NCI-H748 treated with DMSO at 0.1 percent for 48 hours (cell line): Measurements from ENCODE around the gene PTPN14.
"Not testable (repeated sequence)": the region's sequence is repeated elsewhere in the genome, so short reads cannot be mapped to it uniquely, and the experiment has no call there.

Experiments used
- DNase-seq: peaks from one replicate; lab custom pipeline; 2025; lab: John Stamatoyannopoulos, UW

The PTPN14 gene

GRCh38 chr1:214541693-214542092 is 9.7 kb downstream of the PTPN14 start:
- no peak for DNase-seq

GRCh38 chr1:214541206-214541605 is 10.2 kb downstream of the PTPN14 start:
- DNase-seq = no peak

DNA sequence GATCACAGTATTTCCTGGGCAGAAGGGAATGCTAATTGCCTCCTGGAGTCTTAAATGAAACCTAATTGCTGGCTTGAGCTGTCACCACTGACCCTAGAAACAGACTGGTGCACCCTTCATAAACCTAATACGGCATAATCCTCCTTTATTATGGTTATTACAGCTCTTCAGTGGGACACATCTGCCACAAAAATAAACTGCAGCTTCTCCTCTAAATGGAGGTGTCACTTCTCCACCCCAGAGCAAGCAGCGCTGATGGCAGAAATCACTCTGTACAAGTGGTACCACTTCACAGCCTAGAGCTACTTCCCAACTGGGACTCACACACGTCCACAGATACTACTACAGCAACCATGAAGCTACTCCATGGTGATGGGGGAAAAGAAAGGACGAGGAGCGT is 11.1 kb downstream of the PTPN14 start:
- DNase-seq = no peak

- DNase-seq = no peak
These were observed 12.9 kb downstream of the PTPN14 start for GRCh38 chr1:214538496-214538895.

DNA sequence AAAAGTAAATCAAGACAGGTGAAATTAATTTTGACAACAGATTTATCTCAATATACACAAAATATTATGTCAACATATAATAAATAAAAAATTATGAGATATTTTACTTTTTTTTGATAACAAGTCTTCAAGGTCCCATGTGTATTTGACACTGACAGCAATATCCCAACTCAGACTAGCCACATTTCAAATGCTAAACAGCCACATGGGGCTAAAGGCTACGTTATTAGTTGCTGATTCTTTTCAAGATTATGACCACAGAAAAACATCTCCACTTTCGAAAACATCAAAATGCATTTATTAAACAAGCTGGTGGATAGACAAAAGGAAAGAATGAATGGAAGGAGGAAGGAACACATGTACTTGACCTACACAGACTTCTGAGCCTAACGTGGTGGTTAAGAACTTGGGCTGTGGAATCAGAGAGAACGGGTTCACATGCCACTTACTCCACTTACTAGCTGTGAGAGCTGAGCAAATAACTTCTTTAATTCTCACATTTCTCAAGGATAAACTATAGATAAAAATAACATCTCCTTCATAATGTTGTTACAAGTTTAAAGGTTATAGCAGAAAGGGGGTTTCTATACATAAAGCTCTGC is 13.4 kb downstream of the PTPN14 start:
- no peak for DNase-seq

DNA sequence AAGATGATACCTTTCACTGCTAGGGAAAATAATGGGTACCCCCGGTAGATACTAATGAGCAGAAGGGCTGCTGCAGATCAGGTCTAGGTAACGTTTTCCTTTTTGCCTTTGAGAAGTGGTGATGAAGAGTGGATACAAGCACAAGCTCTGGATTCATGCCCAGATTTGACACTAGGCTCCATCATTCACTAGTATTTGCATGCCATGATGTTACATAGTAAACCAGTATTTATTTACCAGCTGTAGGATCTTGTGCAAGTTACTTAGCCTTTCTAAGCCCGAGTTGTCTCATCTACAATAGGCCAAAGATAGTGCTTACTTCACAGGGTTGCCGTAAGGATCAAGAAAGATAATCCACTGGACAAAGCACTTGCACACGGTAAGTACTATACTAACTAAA is 14.2 kb downstream of the PTPN14 start:
- no peak for DNase-seq

GRCh38 chr1:214532070-214532469 is 19.3 kb downstream of the PTPN14 start:
- no peak for DNase-seq

DNA sequence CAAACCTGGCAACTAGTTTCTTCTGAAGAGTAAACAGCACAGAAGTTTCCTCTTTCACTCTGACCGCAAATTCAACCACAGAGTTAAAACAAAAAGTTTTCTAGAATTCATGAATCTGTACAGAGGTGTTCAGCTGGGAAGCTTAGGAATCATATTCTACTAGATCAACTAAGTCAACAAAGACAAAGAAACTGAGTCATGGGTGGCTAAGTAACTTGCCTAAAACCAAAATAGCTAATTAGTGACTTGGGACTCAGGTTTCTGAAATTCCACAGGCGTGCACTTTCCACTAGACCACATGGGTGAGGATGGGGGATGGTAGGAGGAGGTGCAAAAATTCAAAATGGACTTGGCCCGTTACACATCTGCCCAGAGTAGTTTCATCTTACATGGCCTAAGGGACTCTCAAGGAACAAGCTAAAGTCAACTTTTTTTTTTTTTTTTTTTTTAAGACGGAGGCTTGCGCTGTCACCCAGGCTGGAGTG is 25.8 kb downstream of the PTPN14 start:
- no peak for DNase-seq

DNA sequence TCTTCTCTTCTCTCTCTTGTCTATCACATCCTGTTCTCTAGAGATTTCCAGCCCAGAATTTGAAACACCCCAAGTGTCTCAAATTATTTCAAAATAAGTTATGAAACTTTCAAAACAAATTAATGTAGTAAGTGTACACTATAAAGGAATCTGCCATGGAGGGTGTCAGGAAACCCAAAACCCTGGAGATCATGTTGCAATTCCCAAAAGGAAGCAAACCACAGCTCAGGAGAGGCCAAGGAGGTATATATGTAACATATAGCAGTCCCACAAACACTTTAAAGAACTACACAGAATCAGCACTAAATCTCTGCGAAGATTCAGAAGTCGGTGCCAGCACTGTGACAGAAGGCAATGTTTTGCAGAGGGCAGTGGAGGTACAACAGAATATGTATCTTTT is 26.6 kb downstream of the PTPN14 start:
- DNase-seq = no peak

GRCh38 chr1:214523124-214523824 is 28.1 kb downstream of the PTPN14 start:
- no peak for DNase-seq

GRCh38 chr1:214521458-214521857 is 29.9 kb downstream of the PTPN14 start:
- not testable (repeated sequence) for DNase-seq

GRCh38 chr1:214520544-214521165 is 30.7 kb downstream of the PTPN14 start:
- peak; percentile 23 for DNase-seq

DNA sequence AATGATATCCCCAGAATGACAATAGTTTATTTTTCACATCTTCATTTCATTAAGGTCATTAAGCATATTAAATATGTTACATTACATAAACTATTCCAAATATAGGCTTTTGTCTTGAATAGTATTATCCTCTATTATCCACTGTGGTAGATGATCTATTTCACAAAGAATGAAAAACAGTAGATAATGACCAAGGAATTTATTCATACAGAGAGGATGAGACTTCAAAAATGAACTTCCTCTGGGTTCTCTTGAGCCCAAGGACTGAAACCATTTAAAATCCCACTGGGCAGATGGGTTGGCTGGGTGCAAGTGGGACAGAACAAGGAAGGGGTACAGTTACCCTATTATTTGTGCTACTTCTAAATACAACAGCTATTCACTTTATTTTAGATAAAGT is 33.0 kb downstream of the PTPN14 start:
- no peak for DNase-seq

DNA sequence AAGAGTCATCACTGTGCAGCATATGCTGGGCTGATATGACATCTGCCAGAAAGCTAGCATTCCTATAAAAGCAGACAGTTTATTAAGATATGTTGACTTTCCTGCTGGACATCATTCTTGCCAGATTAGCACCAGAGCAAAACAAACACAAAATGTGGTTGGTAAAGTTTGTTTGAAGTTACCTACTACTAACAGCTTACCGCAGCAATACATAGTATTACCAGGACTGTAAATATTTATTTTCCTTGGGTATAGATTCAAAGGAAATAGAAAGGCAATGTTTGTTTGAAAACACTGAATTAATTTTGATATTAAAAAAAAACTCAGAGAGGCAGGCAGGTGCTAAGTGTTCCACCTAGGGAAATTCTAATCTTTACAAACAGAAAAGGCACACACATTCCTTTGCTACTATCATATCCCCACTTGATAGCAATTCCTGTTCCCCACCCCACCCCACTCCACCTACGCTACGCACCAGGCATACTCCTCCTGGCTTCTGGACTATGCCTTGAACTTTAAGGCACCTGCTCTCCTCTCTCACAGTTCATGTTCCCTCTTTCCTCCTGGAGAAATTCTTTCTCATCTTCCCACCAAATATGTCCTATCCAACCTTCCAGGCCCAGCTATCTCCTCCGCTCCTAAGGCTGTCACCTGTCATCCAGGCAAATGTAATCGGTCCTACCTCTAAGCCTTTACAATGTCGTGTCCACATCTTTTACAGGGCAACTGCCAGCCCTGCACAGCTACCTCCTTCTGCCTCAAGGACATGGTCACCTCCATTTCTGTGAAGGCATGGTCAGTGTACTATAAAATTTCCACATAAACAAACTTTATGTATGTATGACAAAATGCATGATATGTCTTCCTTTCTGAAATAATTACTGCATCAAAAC is 34.7 kb downstream of the PTPN14 start:
- DNase-seq = no peak

- no peak for DNase-seq
These were observed 35.6 kb downstream of the PTPN14 start for GRCh38 chr1:214515544-214516433.

GRCh38 chr1:214514819-214515383 is 36.5 kb downstream of the PTPN14 start:
- no peak for DNase-seq

DNA sequence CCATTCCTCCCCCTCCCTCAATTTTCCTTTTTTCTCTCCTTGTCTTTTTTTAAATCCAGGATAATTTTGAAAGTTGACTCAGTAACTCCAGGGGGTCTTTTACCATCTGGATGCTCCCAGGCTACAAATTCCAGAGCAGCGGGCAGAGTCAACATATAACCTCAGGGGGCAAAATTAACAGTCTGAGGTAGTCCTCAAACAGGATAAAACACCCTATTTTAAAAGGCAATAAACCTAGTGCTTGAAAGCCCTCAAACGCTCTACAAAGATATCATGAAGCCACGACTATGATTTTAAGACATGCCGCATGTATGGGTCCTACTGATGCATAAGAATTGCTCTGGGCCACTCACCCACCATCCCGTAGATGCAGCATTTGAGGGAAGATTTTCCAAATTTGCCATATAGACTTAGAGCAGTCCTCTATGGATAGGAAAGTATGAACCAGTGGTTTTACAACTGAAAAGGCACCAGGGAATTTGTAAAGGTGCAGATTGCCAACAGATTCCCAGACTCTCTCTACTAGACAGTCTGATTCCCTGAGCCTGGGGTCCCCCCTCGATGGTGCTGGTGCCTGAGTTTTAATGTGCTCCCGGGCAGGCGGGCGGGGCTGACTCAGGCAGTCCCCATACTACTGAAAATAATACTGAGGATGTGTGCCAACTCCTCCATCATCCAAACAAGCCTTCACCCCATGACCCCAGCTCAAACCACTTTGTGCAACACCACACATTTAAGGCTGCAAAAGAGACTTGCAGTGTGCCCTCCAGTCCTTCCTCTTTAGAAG is 37.2 kb downstream of the PTPN14 start:
- no peak for DNase-seq

DNA sequence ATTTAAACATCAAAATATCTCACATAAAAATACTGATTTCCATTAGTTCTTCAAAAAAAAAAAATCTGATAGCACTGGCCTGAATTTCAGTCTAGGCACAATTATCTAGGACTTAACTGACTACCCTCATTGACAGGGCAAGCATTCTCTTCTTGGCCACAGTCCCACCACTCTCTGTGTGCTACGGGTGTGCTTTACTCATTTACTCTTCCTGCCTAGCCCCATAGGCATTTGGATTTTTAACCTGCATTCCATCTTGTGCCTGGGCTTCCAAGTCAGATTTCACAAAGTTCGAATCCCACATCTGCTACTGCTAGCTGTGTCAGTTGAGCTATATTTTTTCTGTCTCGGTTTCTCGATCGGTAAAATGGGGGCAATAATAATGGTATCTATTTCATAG is 38.0 kb downstream of the PTPN14 start:
- no peak for DNase-seq

GRCh38 chr1:214511639-214511998 is 39.8 kb downstream of the PTPN14 start:
- DNase-seq = no peak

- DNase-seq = no peak
These were observed 40.3 kb downstream of the PTPN14 start for GRCh38 chr1:214510914-214511638.
